MG63 (cell line): ENCODE results near the gene CD207. TPM values are rescaled to one million over a fixed set of nuclear protein-coding genes. Genes with fewer than 3 reads are reported as not detected.

Source experiments
- DNase-seq: peaks from one replicate; pipeline ENCODE4 v3.0.0-alpha.2; 2020
- H3K27me3 ChIP-seq: fragments of 250-450 bp; sonication (Bioruptor Pico); 2 replicates; pipeline ENCODE4 v1.5.1; 2020; ENCODE audit warnings: mild to moderate bottlenecking, moderate library complexity
- H3K36me3 ChIP-seq: fragments of 250-450 bp; sonication (Bioruptor Pico); 2 replicates; pipeline ENCODE4 v1.5.1; 2020; ENCODE audit warnings: mild to moderate bottlenecking, moderate library complexity
- H3K4me3 ChIP-seq: fragments of 250-450 bp; sonication (Bioruptor Pico); 2 replicates; pipeline ENCODE4 v1.5.1; 2020; ENCODE audit warnings: mild to moderate bottlenecking, moderate library complexity
- H3K9me3 ChIP-seq: fragments of 250-450 bp; sonication (Bioruptor Pico); 2 replicates; pipeline ENCODE4 v1.5.1; 2020; ENCODE audit warnings: mild to moderate bottlenecking, moderate library complexity
- total RNA-seq: library from RNA; depleted of rRNA; stranded (reverse); fragments of >200 nt; shearing (Covaris generic); gene quantifications from 2 replicates; pipeline ENCODE4 v1.2.3, GENCODE V29; 2014; ENCODE audit warnings: low replicate concordance

The CD207 gene
- total RNA-seq, 1 experiment from 2014 or later, result not detected

- Histone ChIP-seq H3K27me3 (no peaks in the 10 kb centered on the region), H3K4me3 (no peak overlapping the region), H3K9me3 (no peaks in the 10 kb centered on the region), H3K36me3 (no peaks in the 10 kb centered on the region)
- no peak for DNase-seq
Measured at GRCh38 chr2:70834106-70834505, 1.5 kb downstream of the CD207 start.

GRCh38 chr2:70833246-70833645 is 2.4 kb downstream of the CD207 start:
- no peak overlapping the region for H3K4me3 ChIP-seq
- H3K36me3 ChIP-seq, result no peaks in the 10 kb centered on the region
- DNase-seq, result no peak
- no peaks in the 10 kb centered on the region for H3K27me3 ChIP-seq
- H3K9me3 ChIP-seq, result no peaks in the 10 kb centered on the region

GRCh38 chr2:70832386-70832785 is 3.2 kb downstream of the CD207 start:
- H3K9me3 ChIP-seq, result no peaks in the 10 kb centered on the region
- no peak for DNase-seq
- no peaks in the 10 kb centered on the region for H3K36me3 ChIP-seq
- H3K27me3 ChIP-seq, result no peaks in the 10 kb centered on the region
- H3K4me3 ChIP-seq, result no peak overlapping the region

GRCh38 chr2:70831861-70832260 is 3.8 kb downstream of the CD207 start:
- Histone ChIP-seq H3K36me3 (no peaks in the 10 kb centered on the region), H3K27me3 (no peaks in the 10 kb centered on the region), H3K4me3 (no peak overlapping the region), H3K9me3 (no peaks in the 10 kb centered on the region)
- no peak for DNase-seq

GRCh38 chr2:70830366-70830765 is 5.2 kb downstream of the CD207 start:
- no peak overlapping the region for H3K4me3 ChIP-seq
- H3K9me3 ChIP-seq, result no peaks in the 10 kb centered on the region
- no peak for DNase-seq
- H3K36me3 ChIP-seq, result no peaks in the 10 kb centered on the region
- no peaks in the 10 kb centered on the region for H3K27me3 ChIP-seq

GRCh38 chr2:70829916-70830315 is 5.7 kb downstream of the CD207 start:
- no peaks in the 10 kb centered on the region for H3K27me3 ChIP-seq

GRCh38 chr2:70828914-70829824 is 6.4 kb downstream of the CD207 start:
- H3K27me3 ChIP-seq, result no peaks in the 10 kb centered on the region
- DNase-seq, result peak; percentile 56
- no peak overlapping the region for H3K4me3 ChIP-seq
- H3K36me3 ChIP-seq, result no peaks in the 10 kb centered on the region
- H3K9me3 ChIP-seq, result no peaks in the 10 kb centered on the region

More at GRCh38 chr2:70829916-70830315, 5.7 kb downstream of the CD207 start:
- H3K9me3 ChIP-seq, result no peaks in the 10 kb centered on the region
- no peaks in the 10 kb centered on the region for H3K36me3 ChIP-seq
- H3K4me3 ChIP-seq, result no peak overlapping the region
- no peak for DNase-seq

GRCh38 chr2:70828115-70828514 is 7.5 kb downstream of the CD207 start:
- no peak for DNase-seq
- H3K9me3 ChIP-seq, result no peaks in the 10 kb centered on the region
- no peaks in the 10 kb centered on the region for H3K27me3 ChIP-seq
- H3K36me3 ChIP-seq, result no peaks in the 10 kb centered on the region
- no peak overlapping the region for H3K4me3 ChIP-seq

GRCh38 chr2:70827388-70827787 is 8.2 kb downstream of the CD207 start:
- H3K27me3 ChIP-seq, result no peaks in the 10 kb centered on the region
- no peak for DNase-seq
- no peaks in the 10 kb centered on the region for H3K9me3 ChIP-seq
- no peak overlapping the region for H3K4me3 ChIP-seq
- no peaks in the 10 kb centered on the region for H3K36me3 ChIP-seq

GRCh38 chr2:70826696-70827350 is 8.8 kb downstream of the CD207 start:
- DNase-seq, result no peak
- Histone ChIP-seq H3K4me3 (no peak overlapping the region), H3K9me3 (no peaks in the 10 kb centered on the region), H3K36me3 (no peaks in the 10 kb centered on the region), H3K27me3 (no peaks in the 10 kb centered on the region)

- Histone ChIP-seq H3K9me3 (no peaks in the 10 kb centered on the region), H3K36me3 (no peaks in the 10 kb centered on the region), H3K27me3 (no peaks in the 10 kb centered on the region), H3K4me3 (no peak overlapping the region)
- no peak for DNase-seq
Measured at GRCh38 chr2:70823249-70823648, 12.4 kb downstream of the CD207 start.

GRCh38 chr2:70822843-70823242 is 12.8 kb downstream of the CD207 start:
- Histone ChIP-seq H3K27me3 (no peaks in the 10 kb centered on the region), H3K36me3 (no peaks in the 10 kb centered on the region), H3K9me3 (no peaks in the 10 kb centered on the region), H3K4me3 (no peak overlapping the region)
- no peak for DNase-seq

GRCh38 chr2:70820499-70820898 is 15.1 kb downstream of the CD207 start, which contains the start of gene CLEC4F:
TSS of gene CLEC4F (minus strand) at chr2:70820599. CDS start at chr2:70820523, 76 bp downstream.
- no peaks in the 10 kb centered on the region for H3K9me3 ChIP-seq
- no peaks in the 10 kb centered on the region for H3K27me3 ChIP-seq
- no peak within 1 kb of the TSS for H3K4me3 ChIP-seq
- no peak for DNase-seq
- H3K36me3 ChIP-seq, result no peaks in the 10 kb centered on the region

- Histone ChIP-seq H3K36me3 (no peaks in the 10 kb centered on the region), H3K4me3 (no peak overlapping the region), H3K27me3 (no peaks in the 10 kb centered on the region), H3K9me3 (no peaks in the 10 kb centered on the region)
- DNase-seq, result no peak
Measured at GRCh38 chr2:70817284-70817954, 18.2 kb downstream of the CD207 start.

GRCh38 chr2:70816726-70817125 is 18.9 kb downstream of the CD207 start:
- Histone ChIP-seq H3K9me3 (no peaks in the 10 kb centered on the region), H3K4me3 (no peak overlapping the region), H3K27me3 (no peaks in the 10 kb centered on the region), H3K36me3 (no peaks in the 10 kb centered on the region)
- DNase-seq, result no peak

GRCh38 chr2:70808983-70809958 is 26.3 kb downstream of the CD207 start:
- Histone ChIP-seq H3K36me3 (no peaks in the 10 kb centered on the region), H3K9me3 (no peaks in the 10 kb centered on the region), H3K27me3 (no peaks in the 10 kb centered on the region), H3K4me3 (no peak overlapping the region)
- no peak for DNase-seq
